GM21367 (cell line): ENCODE measurements around the gene CFAP45.

ENCODE experiments used
- ATAC-seq: cut with Tn5 transposase; IDR thresholded peaks from one replicate; pipeline ENCODE4 v1.9.1; 2021; ENCODE audit not compliant: unreplicated experiment

CFAP45 gene, protein sequence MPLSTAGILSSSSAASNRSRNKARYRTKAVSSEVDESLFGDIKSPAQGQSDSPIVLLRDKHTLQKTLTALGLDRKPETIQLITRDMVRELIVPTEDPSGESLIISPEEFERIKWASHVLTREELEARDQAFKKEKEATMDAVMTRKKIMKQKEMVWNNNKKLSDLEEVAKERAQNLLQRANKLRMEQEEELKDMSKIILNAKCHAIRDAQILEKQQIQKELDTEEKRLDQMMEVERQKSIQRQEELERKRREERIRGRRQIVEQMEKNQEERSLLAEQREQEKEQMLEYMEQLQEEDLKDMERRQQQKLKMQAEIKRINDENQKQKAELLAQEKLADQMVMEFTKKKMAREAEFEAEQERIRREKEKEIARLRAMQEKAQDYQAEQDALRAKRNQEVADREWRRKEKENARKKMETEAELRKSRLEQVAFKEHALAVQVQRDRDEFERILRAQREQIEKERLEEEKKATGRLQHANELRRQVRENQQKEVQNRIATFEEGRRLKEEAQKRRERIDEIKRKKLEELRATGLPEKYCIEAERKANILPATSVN

DNA sequence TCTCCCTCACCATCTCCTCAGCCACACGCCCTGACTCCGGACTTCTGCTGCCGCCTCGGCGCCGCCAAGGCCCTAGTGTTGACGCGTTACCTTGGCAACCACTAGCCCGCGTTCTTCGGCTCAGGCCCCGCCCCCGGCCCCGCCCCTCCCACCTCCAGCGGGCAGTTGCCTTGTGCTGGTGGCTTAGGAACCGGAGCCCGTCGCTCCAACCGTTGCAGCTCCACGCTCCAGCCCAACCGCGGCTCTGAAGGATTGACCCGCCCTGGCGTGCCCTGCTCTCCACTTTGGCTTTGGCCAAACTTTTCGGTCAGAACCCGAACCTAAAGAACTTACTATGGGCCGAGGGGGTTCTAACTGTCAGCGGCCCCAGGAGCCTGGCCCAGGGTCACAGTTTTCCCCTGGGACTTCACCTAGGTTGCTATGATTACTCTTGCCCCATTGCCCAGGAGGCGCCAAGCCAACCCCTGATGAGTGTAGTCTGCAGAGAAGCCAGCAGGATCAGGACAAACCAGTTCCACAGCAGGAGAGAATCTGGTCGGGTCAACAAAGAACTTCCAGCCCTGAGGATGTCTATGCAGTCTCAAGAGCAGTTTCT, at the start of gene CFAP45:
CFAP45 (minus strand) TSS at position 80 of the 595 bp plus-strand sequence; CDS start at position 13, 67 bp downstream.
- ATAC-seq, result no peak

DNA sequence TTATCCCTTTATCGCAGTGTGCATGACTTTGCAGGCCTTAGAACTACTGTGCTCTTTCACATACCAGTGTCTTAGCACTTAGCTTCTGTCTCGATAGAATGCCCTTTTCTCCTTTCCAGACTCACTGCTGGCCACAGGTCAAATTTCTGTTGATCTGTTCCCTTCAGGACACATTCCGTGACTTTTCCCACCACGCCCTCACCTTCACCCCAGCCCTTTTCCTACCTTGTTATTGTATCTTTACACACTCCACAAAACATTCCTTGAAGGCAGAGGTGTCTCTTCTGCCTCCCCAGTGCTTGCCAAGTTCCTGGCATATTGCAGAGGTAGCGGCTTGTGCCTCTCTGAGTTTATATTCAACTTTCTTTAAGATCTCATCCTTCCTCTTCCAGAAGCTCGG, 49.2 kb upstream of the CFAP45 start:
- no peak for ATAC-seq

DNA sequence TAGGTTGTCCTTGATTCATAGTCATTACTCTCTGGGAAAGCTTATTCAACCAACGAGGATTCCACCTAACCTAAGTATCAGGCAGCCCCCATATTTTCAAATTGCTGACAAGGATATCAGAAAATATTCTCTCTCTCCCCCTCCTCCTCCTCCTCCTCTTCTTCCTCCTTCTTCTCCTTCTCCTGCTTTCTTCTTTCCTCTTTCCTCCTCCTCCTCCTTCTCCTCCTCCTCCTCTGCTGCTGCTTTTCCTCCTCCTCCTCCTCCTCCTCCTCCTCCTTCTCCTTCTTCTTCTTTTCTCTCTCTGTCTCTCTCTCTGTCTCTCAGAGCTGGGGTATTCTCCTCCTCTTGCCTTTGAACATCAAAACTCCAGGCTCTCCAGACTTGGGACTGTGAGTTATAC, 48.0 kb upstream of the CFAP45 start:
- no peak for ATAC-seq

DNA sequence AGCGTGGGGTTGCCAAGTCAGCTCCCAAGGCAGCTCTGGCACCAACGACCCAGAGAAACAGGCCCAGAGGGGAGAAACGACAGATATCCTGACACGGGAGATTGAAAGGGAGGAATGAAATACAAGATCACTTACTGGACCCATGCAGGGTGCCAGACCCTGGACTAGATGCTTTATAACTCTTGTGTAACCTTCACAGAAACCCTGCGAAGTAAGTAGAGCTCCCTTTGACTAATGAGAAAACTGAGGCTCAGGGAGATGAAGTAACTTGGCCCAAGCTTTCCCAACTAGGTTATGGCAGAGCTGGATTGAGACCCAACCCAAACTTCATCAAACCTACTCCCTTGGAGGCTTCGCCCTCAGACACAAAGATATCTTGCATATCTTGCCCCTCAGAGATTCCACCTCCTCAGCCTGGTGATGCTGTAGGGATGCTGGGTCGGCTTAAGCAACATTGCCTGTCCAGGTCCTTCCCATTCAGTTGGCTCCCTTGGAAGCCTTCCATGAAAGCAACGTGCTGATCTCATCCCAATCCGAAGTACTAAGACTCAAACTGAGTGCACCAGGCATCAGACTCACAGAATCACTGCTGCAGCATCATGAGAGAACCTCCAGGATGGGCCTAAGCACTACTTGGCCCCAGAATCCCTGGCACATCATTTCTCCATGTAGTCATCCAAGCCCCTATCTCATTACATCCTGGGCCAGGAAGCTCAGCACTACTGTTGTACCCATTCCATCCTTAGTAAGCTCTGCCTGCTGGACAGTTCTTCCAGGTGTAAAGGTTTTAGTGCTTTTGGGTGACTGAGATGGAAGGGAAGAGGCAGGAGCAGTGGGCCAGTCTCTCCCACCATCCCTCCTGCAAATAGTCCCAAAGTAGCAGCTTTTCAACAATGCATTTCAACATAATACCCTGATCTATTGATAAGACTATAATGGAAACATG, 46.5 kb upstream of the CFAP45 start:
- ATAC-seq, result no peak

DNA sequence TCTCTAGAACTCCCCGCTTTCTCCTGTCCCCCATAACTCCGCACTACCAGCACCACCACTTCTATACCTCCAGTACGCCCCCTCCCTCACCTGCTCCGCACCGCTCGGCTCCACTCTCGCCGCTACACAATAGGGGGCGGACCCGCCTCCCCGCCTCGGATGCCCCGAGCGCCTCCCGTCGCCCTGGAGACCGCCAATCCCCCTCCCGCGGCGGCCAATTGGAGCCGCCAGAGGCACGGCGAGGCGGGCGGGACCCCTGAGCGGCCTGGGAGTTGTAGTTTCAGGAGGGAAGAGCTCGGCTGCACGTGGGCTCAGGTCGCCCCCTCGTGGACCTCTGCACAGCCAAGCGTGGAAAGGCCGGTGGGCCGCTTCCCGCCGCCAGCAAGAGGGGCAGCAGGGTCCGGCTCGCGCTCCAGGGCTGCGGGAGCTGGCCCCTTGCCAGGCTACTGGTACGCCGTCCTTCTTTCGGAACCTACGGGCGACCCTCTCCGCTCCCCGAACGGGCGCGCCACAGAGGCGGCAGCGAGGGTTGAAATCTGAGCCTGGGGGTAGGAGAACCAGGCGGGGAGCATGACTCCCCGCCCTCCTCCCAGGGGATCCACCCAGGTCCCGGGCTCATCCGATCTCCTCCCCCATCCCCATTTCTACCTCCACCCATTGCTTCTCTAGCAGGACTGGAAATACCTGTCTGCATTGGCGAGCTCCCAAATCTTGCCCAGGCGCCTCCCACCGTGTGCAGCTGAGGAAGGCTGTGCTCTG, 45.7 kb upstream of the CFAP45 start, which contains the start of gene IGSF9:
IGSF9 (minus strand) TSS at position 131 of the 759 bp plus-strand sequence. CDS start 2,159 bp downstream, outside the sequence.
- ATAC-seq, result no peak

DNA sequence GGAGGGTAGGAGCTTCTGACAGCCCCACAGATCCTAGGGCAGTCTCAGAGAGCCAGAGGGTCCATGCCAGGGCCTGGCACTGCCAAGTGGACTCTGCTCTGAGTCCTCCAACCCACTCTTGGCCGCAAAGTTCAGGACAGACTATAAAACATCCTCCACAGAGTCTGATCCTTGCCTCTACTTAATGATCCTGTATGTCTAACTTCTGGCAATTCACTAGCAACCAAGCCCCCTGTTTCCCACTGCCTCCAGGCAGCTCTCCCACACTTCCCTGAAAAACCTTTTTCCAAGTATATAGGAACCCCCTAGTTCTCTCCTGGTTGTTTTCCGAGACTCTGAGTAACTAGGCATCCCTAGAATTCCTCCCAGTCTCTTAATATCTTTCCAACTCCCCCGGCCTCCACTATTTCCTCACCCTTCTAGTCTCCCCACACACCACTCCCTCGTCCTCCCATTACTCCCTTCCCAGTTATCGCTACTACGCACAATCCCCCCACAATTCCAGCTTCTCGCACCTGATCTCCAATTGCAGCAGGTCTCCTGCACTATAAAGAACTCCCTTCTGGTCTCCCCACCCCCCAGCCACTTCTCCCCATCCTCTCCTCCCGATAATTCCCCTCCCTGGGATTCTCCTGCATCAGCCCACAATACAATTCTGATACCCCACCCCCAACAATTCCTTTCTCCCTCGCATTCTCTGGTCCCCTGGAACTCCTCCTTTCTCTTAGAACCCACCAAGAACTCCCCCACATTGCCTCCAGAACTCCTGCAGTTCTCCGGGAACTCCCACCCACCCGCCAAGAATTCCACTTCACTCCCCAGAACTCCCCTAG, 44.9 kb upstream of the CFAP45 start:
- no peak for ATAC-seq

DNA sequence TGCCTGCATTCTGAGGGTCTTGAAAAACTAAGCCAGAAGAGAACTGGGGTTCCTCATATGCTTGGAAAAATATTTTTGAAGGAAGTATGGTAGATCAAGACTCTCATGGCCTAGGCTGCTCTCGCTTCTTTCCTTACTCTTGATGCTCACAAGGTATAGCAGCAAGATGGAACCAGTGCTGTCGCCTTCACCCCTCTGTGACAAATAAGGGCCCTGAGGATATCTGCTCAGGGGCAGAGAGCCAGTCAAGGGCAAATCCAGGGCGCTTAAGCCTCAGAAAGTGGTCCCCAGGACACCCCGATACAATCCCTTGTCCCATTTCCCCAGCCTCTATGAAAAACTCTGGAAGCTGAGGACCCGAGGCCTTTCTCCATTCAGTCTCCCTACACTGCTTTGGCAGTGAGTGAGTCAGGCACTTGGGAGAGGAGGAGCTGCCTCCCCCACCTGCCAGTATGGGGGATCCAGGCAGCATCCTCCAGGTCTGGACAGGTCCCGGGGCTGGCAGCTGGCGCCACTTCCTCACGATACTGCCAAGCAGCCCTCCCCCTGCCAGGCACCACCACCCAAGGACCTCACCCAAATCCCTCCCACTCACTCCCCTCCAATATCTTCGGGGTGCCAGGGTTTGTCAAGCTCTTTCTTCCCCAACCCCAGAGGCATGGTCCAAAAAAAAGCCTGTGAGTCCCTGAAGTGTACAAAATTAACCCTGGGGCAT, 44.1 kb upstream of the CFAP45 start:
- ATAC-seq, result no peak

DNA sequence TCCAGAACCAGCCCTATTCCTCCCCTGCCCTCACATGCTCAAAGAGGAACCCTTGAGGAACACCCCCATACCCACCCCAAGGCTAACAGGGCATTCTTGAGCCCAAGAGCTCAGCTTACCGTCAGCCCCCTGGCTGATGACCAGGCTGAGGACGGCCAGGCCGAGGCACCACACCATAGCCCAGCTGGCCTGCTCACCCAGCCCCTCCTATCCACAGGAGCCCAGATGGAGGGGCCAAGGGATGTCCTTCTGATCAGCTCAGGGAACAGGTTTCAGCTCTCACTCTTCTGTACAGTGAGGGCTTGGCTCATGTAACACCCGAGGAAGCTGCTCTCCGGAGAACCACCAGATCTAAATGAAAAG, 43.3 kb upstream of the CFAP45 start:
- no peak for ATAC-seq

DNA sequence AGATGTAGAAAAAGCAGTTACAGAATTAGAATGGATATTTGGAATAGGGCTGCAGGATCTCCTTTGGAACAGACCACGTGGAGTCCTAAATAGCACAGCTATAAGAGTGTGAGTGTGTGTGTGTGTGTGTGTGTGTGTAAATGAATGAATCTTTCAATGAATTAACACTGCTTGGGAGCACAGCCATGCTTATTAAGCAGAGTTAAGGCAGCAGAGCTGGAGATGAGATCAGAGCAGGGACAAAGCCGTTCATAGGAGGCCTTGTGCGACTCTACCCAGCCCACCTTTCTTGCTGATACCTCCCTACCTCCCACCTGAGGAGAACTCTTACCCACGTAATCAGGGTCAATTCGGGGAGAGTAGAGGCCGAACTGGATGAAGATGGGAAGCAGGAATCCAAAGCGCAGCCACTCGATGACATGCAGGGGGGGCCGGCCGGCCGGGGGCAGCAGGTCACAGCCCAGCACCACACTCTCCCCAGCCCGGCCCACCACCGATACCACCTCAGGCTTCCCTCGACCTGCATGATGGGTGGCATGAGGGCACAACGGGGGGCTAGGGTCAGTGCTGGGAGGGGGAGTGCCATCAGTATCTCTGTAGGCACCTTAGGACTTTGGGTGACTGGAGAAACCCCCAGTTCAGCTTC, 42.8 kb upstream of the CFAP45 start:
- ATAC-seq, result no peak

DNA sequence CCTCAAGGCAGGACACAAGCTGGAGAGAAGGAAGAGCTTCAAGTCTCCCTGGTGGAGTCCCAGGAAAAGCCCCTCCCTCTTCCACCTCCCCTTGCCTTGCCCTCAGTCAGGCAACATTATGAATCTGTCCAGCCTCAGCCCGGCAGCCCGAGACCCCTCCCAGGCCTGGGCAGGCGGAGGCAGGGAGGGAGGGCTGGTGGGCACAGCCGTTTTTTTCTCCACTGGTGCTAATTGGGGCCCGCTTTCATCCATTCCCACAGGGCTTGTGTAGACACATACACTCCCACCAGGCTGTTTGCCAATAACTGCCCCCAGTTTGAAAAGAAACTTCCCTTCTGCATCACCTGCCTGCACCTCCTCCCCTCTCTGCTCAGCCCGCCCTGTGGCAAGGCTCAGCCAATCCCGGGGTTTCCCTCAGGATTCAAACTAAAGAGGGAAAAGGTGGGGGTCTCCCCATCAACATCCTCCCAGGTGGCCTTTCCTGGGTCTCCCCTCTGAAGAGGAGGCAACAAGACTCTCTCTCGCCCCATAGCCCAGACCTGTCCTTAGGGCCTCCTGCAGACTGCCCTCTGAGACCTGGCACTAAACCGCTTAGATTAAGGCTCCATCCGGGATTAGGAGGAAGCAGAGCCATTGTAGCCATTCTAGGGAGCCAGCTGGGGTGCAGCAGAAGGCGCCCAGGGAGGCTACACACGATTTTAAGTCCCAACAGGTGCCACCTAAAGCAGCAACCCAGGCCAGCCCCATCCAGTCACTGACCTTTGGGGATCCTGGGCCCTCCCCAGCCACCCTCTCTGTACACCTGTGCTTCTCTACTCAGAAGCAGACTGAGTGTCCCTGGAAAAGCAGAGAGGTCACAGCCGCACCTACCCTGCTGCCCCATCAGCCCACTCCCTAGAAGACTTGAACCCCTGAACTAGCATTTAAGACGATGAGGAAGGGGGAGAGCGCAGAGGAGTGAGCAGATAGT, 41.9 kb upstream of the CFAP45 start:
- ATAC-seq, result no peak

DNA sequence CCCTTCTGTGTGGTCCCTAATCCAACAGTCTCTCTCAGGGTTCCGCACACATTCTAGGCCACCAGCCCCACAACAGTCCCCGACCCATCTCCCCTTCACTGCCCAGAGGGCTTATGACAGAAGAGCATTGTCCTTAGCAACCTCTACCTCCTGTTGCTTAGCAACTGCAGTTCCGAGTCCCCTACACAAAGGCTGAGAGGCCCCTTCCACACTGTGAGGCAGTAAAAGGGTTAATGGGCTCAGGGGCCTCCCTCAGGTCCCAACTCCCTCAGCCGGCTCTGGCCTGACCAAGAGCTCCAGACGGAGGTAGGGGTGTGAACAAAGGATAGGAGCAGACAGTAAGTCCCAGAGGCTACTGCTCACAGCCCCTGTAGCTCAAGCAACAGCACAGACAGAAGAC, 41.2 kb upstream of the CFAP45 start:
- no peak for ATAC-seq

DNA sequence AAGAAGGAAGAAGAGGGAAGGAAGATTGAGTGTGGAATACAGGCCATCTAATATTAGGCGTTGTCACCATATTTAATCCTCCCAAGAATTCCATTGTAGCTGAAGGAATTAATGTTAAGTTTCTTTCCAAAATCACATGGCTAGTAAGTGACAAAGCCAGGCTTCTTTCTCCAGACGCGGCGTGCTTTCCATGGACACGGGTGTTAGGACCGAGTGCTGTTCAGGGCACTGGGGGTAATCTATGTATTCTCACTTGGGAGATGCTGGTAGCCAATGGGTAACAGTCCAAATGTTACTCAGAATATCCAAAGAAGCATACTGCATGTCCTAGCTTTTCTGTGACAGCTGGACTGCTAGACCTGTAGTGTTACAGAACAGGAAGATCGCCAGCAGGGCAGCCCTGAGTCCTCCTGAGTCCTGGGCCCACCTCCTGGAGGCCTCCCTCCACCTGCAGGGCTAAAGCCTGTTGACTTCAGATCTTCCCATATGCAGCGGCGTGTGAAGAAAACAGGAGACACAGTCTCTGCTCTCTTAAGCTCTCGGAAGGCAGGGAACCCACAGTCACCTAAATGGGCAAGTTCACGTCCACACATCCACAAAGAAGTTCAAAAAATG, 40.1 kb upstream of the CFAP45 start:
- no peak for ATAC-seq

DNA sequence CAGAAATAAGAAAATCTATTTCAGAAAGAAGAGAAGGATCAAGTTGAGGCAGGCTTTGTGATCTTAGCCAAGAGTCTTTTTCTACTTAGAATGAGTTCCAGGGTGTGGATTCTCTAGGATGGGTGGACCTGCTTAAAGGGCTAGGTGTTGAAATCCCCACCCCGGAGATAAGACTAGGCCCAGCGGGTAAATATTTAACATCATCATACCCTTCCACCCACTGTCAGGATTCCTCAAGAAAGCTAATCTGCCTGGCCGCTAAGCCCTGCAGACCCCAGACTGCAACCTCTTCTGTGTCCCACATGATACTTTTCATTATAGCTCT, 39.7 kb upstream of the CFAP45 start:
- ATAC-seq, result no peak

DNA sequence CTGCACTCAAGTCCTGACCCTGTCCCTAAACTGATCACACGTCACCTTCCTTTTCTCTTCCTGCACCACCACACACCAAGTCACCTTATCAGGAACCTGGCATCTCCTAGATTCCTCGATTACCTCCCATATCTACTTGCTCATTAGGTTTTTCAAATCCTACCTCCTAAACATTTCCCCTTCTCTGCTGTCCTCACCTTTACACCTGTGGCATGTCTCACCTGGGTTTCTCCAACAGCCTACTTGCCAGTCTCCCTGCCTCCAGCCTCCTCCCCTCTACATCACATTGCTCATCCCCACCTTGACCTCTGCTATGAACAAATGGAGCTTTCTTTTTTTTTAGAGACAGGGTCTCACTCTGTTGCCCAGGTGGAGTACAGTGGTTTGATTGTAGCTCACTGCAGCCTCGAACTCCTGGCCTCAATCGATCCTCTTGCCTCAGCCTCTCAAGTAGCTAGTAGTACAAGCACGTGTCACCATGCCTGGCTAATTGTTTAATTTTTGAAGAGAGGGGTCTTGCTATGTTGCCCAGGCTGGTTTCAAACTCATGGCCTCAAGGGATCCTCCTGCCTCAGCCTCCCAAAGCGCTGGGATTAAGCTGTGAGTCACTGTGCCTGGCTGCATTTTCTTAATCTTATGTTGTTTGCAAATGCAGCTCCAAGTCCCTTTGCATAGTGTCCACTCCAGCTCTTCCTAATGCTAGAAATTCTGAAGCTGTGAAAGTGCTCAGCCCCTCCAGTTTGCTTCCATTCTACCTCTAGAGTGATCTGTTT, 39.1 kb upstream of the CFAP45 start:
- ATAC-seq, result no peak

DNA sequence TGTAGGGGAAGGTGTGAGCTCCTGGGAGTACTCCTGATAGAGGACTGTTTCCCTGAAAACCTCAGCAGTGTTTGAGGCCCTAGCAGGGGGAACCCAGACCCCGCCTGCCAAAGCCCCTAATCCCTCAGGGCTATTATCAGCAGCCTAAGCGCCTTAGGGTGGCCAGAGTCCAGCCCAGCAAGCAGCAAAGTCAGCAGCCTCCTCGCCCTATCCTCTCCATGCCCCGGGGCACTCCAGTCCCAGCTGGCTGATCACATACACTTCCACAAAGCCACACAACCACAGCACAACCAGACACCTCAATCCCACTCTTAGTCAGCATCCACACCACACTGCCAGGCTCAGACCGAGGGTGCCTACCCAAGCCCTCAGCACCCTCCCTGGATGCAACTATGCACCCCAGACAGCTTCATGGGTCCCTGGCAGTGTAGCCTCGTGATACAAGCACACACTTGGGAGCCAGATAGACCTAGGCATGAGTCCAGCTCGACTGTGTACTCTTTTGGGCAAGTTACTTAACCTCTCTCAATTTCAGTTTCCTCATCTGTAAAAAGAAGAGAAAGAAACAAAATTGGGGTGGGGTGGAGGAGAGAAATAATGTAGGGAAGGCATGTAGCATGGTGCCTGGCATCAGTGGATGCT, 38.4 kb upstream of the CFAP45 start:
- no peak for ATAC-seq
